ENCODE results near the gene CNTF.

DNA sequence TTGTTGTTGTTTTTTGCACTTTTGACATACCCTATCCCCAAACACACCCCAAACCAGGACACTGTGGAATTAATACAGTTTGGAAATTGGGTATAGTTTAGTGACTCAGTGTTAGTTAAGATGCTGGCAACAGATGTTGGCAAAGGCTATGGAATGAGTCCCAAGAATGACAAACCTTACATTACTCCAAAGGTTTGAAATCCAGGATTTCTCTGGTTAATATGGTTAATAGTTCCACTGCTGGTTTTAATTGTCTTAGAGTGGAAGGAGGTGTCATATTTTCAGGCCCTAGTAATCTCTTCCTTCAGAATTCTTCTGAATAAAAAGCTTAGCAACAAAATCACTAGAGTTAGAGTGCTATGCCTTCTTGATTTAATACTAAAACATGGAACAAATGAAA lies 47.6 kb upstream of the CNTF start:
- TF ChIP-seq, protein P1, sequence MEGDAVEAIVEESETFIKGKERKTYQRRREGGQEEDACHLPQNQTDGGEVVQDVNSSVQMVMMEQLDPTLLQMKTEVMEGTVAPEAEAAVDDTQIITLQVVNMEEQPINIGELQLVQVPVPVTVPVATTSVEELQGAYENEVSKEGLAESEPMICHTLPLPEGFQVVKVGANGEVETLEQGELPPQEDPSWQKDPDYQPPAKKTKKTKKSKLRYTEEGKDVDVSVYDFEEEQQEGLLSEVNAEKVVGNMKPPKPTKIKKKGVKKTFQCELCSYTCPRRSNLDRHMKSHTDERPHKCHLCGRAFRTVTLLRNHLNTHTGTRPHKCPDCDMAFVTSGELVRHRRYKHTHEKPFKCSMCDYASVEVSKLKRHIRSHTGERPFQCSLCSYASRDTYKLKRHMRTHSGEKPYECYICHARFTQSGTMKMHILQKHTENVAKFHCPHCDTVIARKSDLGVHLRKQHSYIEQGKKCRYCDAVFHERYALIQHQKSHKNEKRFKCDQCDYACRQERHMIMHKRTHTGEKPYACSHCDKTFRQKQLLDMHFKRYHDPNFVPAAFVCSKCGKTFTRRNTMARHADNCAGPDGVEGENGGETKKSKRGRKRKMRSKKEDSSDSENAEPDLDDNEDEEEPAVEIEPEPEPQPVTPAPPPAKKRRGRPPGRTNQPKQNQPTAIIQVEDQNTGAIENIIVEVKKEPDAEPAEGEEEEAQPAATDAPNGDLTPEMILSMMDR (IDR thresholded peaks at IDR 0.05): no peak
- no peak for TF ChIP-seq POLR2A (IDR thresholded peaks at IDR 0.05)
